GM08714 (cell line): Measurements from ENCODE around the gene NBEAL2.

Source experiments
- H3K4me3 ChIP-seq: fragments of 200-500 bp; sonication (Bioruptor generic); 2 replicates; pipeline ENCODE4 v1.5.1; 2014; ENCODE audit warnings: mild to moderate bottlenecking, low read length, inconsistent platforms
- ZNF274 ChIP-seq: IDR thresholded peaks from 2 replicates; pipeline ENCODE4 v1.6.1; 2012; ENCODE audit warnings: mild to moderate bottlenecking, low read depth, low read length

Gene NBEAL2

DNA sequence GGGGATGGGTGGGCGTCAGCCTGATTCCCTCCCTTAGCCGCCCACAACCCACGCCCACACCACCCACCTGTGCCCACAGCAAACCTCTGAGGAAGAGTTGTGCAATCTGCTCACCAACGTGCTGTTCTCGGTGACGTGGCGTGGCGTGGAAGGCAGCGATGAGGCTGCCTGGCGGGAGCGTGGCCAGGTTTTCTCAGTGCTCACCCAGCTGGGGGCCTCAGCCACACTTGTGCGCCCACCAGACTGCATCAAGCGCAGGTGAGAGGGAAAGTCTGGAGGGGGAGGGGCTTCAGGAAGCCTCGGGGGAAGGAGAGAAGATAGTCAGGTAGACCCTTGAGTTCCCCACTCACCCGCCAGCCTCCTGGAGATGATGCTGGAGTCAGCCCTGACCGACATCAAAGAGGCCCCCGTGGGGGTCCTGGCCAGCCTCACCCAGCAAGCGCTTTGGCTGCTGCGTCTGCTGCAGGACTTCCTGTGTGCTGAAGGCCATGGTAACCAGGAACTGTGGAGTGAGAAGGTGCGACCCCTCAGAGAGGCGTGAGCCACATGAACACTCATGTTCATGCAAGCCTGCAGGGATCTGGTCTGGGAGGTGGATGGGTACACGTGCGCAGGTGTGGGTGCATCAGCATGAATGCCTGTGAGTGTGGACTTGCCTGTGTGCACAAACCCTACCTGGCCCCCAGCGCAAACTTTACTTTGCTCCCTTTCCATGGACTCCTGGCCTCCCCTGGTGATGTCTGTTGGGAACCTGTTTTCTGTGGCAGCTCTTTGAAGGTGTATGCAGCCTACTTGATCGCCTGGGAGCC, 21.7 kb downstream of the NBEAL2 start:
- no peak for TF ChIP-seq ZNF274
- no peak overlapping the region for H3K4me3 ChIP-seq

- H3K4me3 ChIP-seq = no peak overlapping the region
- TF ChIP-seq ZNF274 = no peak
Observed at GRCh38 chr3:47001731-47002170, 22.3 kb downstream of the NBEAL2 start.

- no peak overlapping the region for H3K4me3 ChIP-seq
- no peak for TF ChIP-seq ZNF274
Observed at GRCh38 chr3:47002171-47003055, 22.9 kb downstream of the NBEAL2 start.

GRCh38 chr3:47003056-47003410, 23.6 kb downstream of the NBEAL2 start:
- no peak overlapping the region for H3K4me3 ChIP-seq
- TF ChIP-seq ZNF274 = no peak

GRCh38 chr3:47003461-47004368, 24.2 kb downstream of the NBEAL2 start:
- no peak for TF ChIP-seq ZNF274
- H3K4me3 ChIP-seq = no peak overlapping the region

- no peak overlapping the region for H3K4me3 ChIP-seq
- no peak for TF ChIP-seq ZNF274
Observed at GRCh38 chr3:47004369-47005211, 25.1 kb downstream of the NBEAL2 start.

DNA sequence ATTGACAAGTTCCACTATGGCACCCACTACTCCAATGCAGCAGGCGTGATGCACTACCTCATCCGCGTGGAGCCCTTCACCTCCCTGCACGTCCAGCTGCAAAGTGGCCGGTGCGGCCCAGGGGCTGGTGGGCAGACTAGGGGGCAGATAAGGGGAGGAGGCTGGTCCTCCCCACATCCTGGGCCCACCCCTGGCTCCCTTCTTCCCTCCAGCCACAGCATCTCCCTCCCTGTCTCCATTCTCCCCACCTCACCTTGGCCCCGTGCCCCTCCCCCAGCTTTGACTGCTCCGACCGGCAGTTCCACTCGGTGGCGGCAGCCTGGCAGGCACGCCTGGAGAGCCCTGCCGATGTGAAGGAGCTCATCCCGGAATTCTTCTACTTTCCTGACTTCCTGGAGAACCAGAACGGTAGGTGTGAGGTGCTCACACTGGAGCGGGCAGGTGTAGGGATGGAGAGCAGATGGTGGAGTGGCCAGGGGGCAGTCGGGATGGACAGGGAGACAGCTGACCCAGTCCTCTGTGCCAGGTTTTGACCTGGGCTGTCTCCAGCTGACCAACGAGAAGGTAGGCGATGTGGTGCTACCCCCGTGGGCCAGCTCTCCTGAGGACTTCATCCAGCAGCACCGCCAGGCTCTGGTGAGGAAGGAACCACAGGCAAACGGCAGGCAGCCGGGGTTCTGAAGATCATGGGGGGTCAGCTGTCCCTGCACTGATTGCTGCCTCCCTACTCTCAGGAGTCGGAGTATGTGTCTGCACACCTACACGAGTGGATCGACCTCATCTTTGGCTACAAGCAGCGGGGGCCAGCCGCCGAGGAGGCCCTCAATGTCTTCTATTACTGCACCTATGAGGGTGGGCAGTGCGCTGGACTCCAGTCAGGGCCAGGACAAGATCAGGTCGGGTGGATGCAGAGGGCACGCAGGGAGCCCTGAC, 26.0 kb downstream of the NBEAL2 start:
- no peak for TF ChIP-seq ZNF274
- H3K4me3 ChIP-seq = no peak overlapping the region

DNA sequence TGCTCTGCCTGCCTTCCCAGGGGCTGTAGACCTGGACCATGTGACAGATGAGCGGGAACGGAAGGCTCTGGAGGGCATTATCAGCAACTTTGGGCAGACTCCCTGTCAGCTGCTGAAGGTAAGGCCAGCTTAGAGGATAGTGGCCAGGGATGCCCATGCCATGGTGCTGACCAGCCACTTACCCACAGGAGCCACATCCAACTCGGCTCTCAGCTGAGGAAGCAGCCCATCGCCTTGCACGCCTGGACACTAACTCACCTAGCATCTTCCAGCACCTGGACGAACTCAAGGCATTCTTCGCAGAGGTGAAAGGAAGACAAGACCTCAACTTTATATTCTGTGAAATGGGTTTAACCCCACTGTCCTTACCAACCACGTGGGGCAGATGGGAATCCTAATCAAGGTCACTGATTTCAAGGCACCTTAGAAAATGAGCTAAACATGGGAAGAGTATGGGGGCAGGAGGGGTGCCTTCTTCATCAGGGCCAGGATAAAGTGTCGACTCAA, 26.7 kb downstream of the NBEAL2 start:
- TF ChIP-seq ZNF274 = no peak

GRCh38 chr3:47007001-47007400, 27.5 kb downstream of the NBEAL2 start:
- H3K4me3 ChIP-seq = no peak overlapping the region
- no peak for TF ChIP-seq ZNF274

More for the DNA sequence above, 26.7 kb downstream of the NBEAL2 start:
- H3K4me3 ChIP-seq = no peak overlapping the region

GRCh38 chr3:47007482-47008233, 28.2 kb downstream of the NBEAL2 start:
- H3K4me3 ChIP-seq = no peak overlapping the region
- no peak for TF ChIP-seq ZNF274

DNA sequence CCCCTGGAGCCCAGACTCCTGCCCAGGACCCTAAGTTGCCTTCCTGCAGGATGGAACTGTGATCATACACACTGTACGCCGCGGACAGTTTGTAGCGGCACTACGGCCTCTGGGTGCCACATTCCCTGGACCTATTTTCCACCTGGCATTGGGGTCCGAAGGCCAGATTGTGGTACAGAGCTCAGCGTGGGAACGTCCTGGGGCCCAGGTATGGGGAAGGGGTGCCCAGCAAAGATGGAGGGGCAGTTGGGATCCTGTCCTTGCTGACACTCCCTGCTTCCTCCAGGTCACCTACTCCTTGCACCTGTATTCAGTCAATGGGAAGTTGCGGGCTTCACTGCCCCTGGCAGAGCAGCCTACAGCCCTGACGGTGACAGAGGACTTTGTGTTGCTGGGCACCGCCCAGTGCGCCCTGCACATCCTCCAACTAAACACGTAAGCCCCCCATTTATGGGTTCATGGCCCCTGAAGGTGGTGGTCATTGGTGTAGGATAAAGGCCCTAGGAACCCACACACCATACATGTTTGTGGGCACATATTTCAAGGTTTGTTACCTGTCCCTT, 28.8 kb downstream of the NBEAL2 start:
- TF ChIP-seq ZNF274 = no peak
- no peak overlapping the region for H3K4me3 ChIP-seq
